HepG2 (cell line): ENCODE results near the gene HES7. TPM values are rescaled to one million over a fixed set of nuclear protein-coding genes. Genes with fewer than 3 reads are reported as not detected.

Experiments
- ATAC-seq: fragments of 200-7000 bp; cut with Tn5 transposase; 3 replicates; pipeline ENCODE4 v1.9.1; 2020; ENCODE audit warnings: mild to moderate bottlenecking, moderate library complexity
- BruUV-seq: library from RNA; stranded (reverse); fragments of 400-500 nt; replicated peaks from 2 replicates; lab custom pipeline; 2021; lab: Mats Ljungman, UMichigan
- CTCF ChIA-PET: fragments of 300-600 bp; formaldehyde crosslinking; extraction: SDS; loops from one replicate; lab custom pipeline; 2021; ENCODE audit warnings: low total read pairs, inconsistent platforms, low intra/inter-chr PET ratio; lab: Yijun Ruan, JAX
- POLR2A ChIA-PET: fragments of 350-600 bp; sonication (Branson Sonifier 250); formaldehyde crosslinking; loops from one replicate; lab custom pipeline; 2020; ENCODE audit warnings: antibody characterized with exemption, inconsistent platforms; lab: Yijun Ruan, JAX
- DNase-seq: peaks from one replicate; pipeline ENCODE4 v3.0.0-alpha.2; 2015; ENCODE audit warnings: low spot score
- FAIRE-seq: peaks from 3 replicates; lab custom pipeline; 2011; peaks lifted over from hg19 to GRCh38; lab: Jason Lieb, UNC
- H2AFZ ChIP-seq: one replicate; pipeline ENCODE4 v1.6.1; 2011; ENCODE audit warnings: low read length, inconsistent platforms
- H3K27ac ChIP-seq: fragments of 300-600 bp; 3 replicates; pipeline ENCODE4 v1.8.0; 2011; ENCODE audit warnings: mixed run types, mild to moderate bottlenecking, mixed read lengths, low read length, inconsistent platforms; ENCODE audit not compliant: insufficient read depth; ENCODE audit errors: extremely low read length
- H3K27me3 ChIP-seq, 2 experiments: fragments of 200-600 bp in 1 of 2; 2 replicates in 1 of 2; 3 replicates in 1 of 2; pipeline versions ENCODE4 v1.6.0 to v1.8.0; 2011; ENCODE audit warnings: low read length in 2 of 2, mild to moderate bottlenecking in 2 of 2, moderate library complexity in 2 of 2, inconsistent platforms in 1 of 2; ENCODE audit not compliant: insufficient read depth in 2 of 2, control insufficient read depth in 1 of 2
- H3K36me3 ChIP-seq, 2 experiments: fragments of 200-600 bp in 1 of 2; replicated peaks in 1 of 2; 2 replicates in 1 of 2; 3 replicates in 1 of 2; pipeline versions ENCODE4 v1.5.1 to v1.8.0; 2011; ENCODE audit warnings: low read length in 2 of 2, inconsistent platforms in 1 of 2; ENCODE audit not compliant: insufficient read depth in 2 of 2, control insufficient read depth in 1 of 2
- H3K4me1 ChIP-seq: 2 replicates; pipeline ENCODE4 v1.5.1; 2012; ENCODE audit warnings: low read length, inconsistent platforms; ENCODE audit not compliant: insufficient read depth
- H3K4me2 ChIP-seq: 2 replicates; pipeline ENCODE4 v1.6.0; 2011; ENCODE audit warnings: low read depth, low read length, inconsistent platforms
- H3K4me3 ChIP-seq, 3 experiments: fragments of 200-600 bp in 1 of 3; sonication (generic), shearing (Covaris generic) in 1 of 3; replicated peaks in 1 of 3; 2 replicates each; pipeline ENCODE4 v1.5.1; 2011 to 2016; ENCODE audit warnings: low read length in 3 of 3, inconsistent platforms in 2 of 3, low read depth in 2 of 3, mild to moderate bottlenecking in 2 of 3, control low read depth in 1 of 3, mixed read lengths in 1 of 3; ENCODE audit not compliant: insufficient read depth in 1 of 3
- H3K79me2 ChIP-seq: one replicate; pipeline ENCODE4 v1.6.1; 2011; ENCODE audit warnings: low read length, inconsistent platforms; ENCODE audit not compliant: insufficient read depth
- H3K9ac ChIP-seq: 2 replicates; pipeline ENCODE4 v1.6.0; 2011; ENCODE audit warnings: mild to moderate bottlenecking, low read depth, low read length, inconsistent platforms; ENCODE audit not compliant: insufficient read depth
- H3K9me3 ChIP-seq: 2 replicates; pipeline ENCODE4 v1.5.1; 2012; ENCODE audit warnings: mild to moderate bottlenecking, low read length
- H4K20me1 ChIP-seq: 2 replicates; pipeline ENCODE4 v1.6.0; 2011; ENCODE audit warnings: inconsistent platforms, mild to moderate bottlenecking, low read length, moderate library complexity; ENCODE audit not compliant: insufficient read depth
- LBX2 ChIP-seq: sonication (generic); formaldehyde crosslinking; IDR thresholded peaks from 2 replicates; pipeline ENCODE4 v1.5.0; 2020; ENCODE audit warnings: missing genetic modification reagents, mild to moderate bottlenecking, borderline replicate concordance
- MTA3 ChIP-seq: sonication (generic); formaldehyde crosslinking; IDR thresholded peaks from 2 replicates; pipeline ENCODE4 v1.4.0; 2020; ENCODE audit warnings: missing genetic modification reagents
- SRY ChIP-seq: sonication (generic); formaldehyde crosslinking; IDR thresholded peaks from 2 replicates; pipeline ENCODE4 v1.8.0; 2022; ENCODE audit warnings: mild to moderate bottlenecking, missing genetic modification reagents
- TCF7L2 ChIP-seq: IDR thresholded peaks from 2 replicates; pipeline ENCODE4 v1.6.1; 2011; ENCODE audit warnings: mild to moderate bottlenecking, low read depth, low read length, moderate library complexity
- TGIF2 ChIP-seq: IDR thresholded peaks from 2 replicates; pipeline ENCODE4 v1.6.1; 2016; ENCODE audit warnings: control low read depth, missing compliant biosample characterization
- ZFX ChIP-seq: sonication (generic); formaldehyde crosslinking; IDR thresholded peaks from 2 replicates; pipeline ENCODE4 v1.4.0; 2020; ENCODE audit warnings: mild to moderate bottlenecking, low read depth, missing genetic modification reagents, moderate library complexity
- WGBS: methylation state at CpG from one replicate; pipeline ENCODE4 v1.1.6; 2017; ENCODE audit warnings: low lambda C conversion rate; 5-methylcytosine and 5-hydroxymethylcytosine counted together
- in situ Hi-C: cut with HindIII; loops from 2 replicates; pipeline ENCODE4 v1.10.0; 2017; ENCODE audit warnings: low pct_unique_long_range_greater_than_20kb; ENCODE audit not compliant: extremely low pct_ligation_motif_present
- intact Hi-C: fragments of 100-400 bp; cut with micrococcal nuclease; formaldehyde crosslinking; loops from one replicate; pipeline ENCODE4 v1.10.0; 2022; ENCODE audit not compliant: unreplicated experiment
- polyA plus RNA-seq, 8 experiments: library from polyadenylated mRNA; depleted of rRNA in 3 of 8; stranded (reverse) in 7 of 8; unstranded in 1 of 8; fragments of >200 nt; fragmentation: Illumina TruSeq in 4 of 8; extraction: Trizol in 4 of 8; gene quantifications; 2 replicates each; pipeline versions ENCODE4 v1.2.1 to v1.2.3, GENCODE V29; 2011 to 2016; ENCODE audit warnings: low read depth in 4 of 8, missing spikeins in 1 of 8, mixed read lengths in 1 of 8; ENCODE audit not compliant: insufficient read depth in 1 of 8
- total RNA-seq, 5 experiments: library from RNA; depleted of rRNA; stranded (reverse); fragments of >200 nt; fragmentation: Illumina TruSeq; extraction: Trizol; gene quantifications; 2 replicates each; pipeline ENCODE4 v1.2.3, GENCODE V29; 2016; ENCODE audit warnings: low read depth in 1 of 5

The HES7 gene
- total and polyA plus RNA-seq, 2 of the 13 experiments (the other 11 are each of a cell fraction or from before 2014, with no cell fraction given), result not detected

GRCh38 chr17:8155231-8155995, 31.5 kb upstream of the HES7 start:
- ChIA-PET POLR2A (interaction anchor here (0.7 to 2.6 kb wide), 4 partner anchors 8 to 37 kb away, joined by 4 to 16 read pairs (median 8); partner anchors contain the start of genes ALOXE3 and TMEM107), CTCF (no interaction called here)
- DNase-seq, result no peak
- Histone ChIP-seq H3K9ac (peak overlapping the region; percentile 76), H3K27ac (peak overlapping the region; percentile 64), H3K27me3 (no peaks in the 10 kb centered on the region), H2AFZ (no peak overlapping the region), H3K4me2 (peak overlapping the region; percentile 97), H3K36me3 (no peaks in the 10 kb centered on the region; a peak in 1 of 5 replicates), H3K4me3 (peak overlapping the region; percentile 58 to 70 (median 63)), H4K20me1 (no peaks in the 10 kb centered on the region), H3K79me2 (peaks cover 4% of the 10 kb centered on the region), H3K9me3 (no peaks in the 10 kb centered on the region), H3K4me1 (peaks cover 66% of the 10 kb centered on the region)
- WGBS, result 37% methylated on average over 14 of the region's 14 CpGs
- intact Hi-C loops, result no loop called here
- in situ Hi-C loops, result loop anchor here (5.0 kb wide), 1 partner anchor 33 kb away; the partner anchor contains the start of gene HES7
- TSS peak; percentile 66 for BruUV-seq
- ATAC-seq, result no peak
- FAIRE-seq, result no peak
- TF ChIP-seq MTA3 (CRISPR knock-in tag) (no peak), LBX2 (no peak), ZFX (CRISPR knock-in tag) (peak; percentile 5; the same call in 1 of the 2 replicates), TGIF2 (CRISPR knock-in tag) (no peak), SRY (CRISPR knock-in tag) (no peak), TCF7L2 (no peak)
